Activated CD8-positive, alpha-beta memory T cell treated with anti-CD3 and anti-CD28 coated beads for 24 hours (primary cell): ENCODE results near the gene SRRD.
"Not testable (repeated sequence)": the region's sequence is repeated elsewhere in the genome, so short reads cannot be mapped to it uniquely, and the experiment has no call there.

Experiments
- DNase-seq: peaks from one replicate; pipeline ENCODE4 v3.0.0-alpha.2; 2020

SRRD gene

DNA sequence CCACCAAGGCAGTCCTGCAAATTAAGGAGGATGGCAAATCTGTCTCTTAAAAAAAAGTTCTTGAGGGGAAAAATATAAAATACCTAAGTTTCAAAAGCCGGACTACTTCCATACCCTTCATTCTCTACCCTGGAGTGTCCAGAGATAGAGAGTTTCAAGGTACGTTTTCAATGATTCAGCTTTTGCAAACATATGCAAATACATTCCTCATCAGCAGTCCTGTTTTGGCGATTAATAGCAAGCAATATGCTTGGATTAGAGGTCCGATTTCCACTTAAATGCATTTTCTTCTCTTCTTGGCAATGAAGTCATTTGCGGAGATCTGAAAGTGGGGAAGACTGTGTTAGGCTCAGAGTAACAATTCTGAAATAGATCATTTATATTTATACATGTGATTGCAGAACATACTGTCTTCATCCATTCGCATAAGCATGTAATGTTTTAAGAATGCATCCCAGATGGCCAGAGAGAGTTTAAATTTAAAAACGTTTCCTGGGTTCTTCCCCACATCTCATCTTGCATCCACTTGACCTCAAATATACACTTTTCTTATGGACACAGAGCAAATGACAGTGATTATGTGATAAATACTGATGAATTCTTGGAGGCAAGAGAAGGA, 42.4 kb downstream of the SRRD start:
- no peak for DNase-seq

- DNase-seq = no peak
Measured at GRCh38 chr22:26527167-26527566, 43.5 kb downstream of the SRRD start.

DNA sequence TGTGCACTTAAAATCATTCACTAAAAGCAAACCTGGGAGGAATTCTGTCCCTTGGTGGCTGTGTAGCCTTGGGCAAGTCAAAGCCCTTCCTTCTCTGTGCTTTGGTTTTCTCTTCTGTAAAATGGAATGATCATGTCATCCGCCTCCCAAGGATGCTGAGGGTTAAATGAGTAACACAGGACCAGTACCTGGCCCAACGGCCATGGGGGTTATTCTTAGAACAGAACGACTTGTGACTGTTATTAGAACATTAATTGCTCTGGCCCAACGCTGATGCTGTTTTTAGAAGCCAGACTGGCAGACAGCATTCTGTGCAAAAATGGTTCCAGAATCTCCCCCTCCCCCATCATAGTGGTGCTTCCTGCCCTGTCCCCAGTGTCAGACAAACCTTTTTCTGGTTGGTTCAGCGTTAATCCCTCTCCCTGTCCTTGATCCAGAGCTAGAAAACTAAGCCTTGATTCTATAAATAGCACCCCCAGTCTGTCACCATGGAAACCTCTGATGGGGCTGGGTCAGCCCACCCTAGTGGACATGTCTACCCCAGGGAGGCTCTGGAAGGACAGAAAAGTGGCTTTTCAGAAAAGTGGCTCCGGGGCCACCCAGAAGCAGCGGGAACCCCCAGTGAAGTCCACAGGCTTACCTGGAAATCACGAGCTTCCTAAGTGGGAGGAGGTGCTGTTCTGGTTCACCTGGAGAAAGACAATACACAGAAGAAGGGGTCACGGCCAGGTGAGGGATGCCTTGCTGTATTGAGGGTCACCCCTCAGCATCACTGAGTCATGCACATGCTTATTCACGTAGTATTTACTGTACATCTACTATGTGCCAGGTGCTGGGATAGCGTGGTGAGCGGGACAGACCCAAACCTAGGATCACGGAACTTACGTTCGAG, 44.1 kb downstream of the SRRD start:
- no peak for DNase-seq

DNA sequence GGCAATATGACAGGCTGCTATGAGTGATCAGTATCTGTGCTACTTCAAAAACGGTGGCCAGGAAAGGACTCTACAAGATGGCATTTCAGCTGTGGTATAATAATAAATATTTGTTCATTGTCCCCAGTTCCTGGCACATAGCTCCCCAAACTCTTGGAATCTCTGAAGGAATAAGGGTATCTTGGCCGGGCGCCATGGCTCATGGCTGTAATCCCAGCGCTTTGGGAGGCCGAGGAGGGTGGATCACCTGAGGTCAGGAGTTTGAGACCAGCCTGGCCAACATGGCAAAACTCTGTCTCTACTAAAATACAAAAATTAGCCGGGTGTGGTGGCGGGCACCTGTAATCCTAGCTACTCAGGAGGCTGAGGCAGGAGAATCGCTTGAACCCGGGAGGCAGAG, 44.8 kb downstream of the SRRD start:
- not testable (repeated sequence) for DNase-seq

DNA sequence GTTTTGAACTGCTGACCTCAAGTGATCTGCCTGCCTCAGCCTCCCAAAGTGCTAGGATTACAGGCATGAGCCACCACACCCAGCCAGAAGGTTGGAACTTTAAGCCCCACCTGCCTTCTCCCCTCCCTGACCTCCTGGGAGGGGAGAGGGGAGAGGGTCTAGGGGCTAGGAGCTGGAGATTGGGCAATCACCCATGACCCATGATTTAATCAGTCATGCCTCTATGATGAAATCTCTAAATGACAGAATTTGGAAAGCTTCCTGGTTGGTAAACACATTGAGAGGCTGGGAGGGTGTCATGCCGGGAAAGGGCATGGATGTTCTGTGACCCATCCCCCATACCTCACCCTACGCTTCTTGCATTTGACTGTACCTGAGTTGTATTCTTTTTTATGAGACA, 45.7 kb downstream of the SRRD start:
- DNase-seq = no peak

DNA sequence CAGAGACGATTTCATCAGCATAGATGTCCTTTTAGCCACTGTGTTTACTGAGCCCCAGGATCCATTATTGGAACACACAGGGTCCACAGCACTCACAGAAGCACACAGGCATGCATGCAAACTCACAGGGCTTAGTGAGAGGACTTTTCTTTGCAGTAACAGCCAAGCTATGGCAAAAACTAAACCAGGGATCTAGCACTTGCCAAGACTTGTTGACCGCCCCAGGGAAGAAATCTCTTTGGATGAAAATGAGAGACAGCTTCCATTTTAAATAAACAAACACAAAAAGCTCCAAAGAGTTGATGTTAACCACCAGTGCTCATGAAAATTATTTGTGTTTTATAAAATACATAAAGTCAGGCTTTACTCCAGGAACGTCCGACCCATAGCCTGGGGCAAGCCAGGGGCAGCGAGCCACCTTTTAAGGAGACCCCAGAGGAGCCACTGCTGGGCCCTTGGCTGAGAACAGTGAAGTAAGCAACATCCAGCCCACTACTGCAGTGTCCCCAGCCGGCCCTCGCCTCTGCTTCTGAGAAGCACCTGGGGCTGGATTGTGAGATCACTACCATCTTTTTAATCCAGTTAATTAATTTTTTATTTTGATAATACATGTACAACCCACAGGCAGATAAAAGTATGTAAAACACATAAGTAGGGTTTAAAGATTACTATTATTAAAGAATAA, 50.6 kb downstream of the SRRD start:
- no peak for DNase-seq

DNA sequence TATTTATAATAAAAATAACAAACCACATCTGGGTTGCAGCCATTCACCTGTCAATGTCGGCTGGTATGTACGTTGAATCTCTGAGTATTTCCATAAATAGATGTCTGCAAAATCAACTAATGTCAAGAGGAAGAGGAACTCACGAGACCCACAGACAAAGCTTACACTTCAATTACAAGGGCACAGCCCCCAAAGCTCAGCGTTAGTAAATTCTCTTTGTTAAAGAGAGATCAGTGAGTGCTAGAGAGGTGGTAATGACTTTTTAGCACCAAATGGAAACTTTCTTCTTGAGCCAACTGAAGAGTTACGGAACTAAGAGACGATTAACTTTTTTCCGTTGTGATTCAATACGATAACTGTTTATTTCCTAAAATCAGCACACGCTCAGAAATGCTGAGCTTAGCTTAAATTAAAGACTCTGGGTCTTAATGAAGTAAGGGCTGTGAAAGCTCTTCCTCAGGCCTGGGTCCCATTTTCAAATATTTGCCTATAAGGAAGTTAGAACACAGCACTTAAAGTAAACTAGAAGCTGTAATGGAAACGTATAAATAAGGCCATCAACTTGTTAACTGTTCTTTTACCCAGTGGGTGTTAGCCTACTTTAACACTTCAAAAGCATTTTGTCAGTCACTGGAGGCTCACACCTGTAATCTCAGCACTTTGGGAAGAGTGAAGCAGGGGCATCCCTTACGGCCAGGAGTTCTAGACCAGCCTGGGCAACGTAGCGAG, 51.4 kb downstream of the SRRD start:
- DNase-seq = no peak

DNA sequence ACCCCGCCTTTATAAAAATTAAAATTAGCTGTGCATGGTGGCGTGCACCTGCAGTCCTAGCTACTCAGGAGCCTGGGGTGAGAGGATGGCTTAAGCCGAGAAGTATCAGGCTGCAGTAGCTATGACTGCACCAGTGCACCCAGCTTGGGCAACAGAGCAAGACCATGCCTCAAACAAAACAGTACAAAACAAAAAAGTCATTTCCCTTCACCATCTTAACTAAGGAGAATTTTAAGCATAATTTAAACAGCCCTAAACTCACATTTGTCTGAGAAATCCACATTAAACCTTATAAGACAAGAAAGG, 51.9 kb downstream of the SRRD start:
- no peak for DNase-seq

GRCh38 chr22:26536056-26536761, 52.5 kb downstream of the SRRD start:
- no peak for DNase-seq

DNA sequence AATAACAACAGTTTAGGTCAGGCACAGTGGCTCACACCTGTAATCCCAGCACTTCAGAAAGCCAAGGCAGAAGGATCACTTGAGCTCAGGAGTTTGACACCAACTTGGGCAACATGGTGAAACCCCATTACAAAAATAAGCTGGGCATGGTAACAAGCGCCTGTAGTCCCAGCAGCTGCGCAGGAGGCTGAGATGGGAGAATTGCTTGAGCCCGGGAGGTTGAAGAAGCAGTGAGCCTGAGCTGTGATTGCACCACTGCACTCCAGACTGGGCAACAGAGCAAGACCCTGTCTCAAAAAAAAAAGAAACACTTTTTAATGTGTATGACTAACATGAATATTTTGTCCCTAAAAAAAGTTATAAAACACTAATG, 53.1 kb downstream of the SRRD start:
- DNase-seq = no peak

DNA sequence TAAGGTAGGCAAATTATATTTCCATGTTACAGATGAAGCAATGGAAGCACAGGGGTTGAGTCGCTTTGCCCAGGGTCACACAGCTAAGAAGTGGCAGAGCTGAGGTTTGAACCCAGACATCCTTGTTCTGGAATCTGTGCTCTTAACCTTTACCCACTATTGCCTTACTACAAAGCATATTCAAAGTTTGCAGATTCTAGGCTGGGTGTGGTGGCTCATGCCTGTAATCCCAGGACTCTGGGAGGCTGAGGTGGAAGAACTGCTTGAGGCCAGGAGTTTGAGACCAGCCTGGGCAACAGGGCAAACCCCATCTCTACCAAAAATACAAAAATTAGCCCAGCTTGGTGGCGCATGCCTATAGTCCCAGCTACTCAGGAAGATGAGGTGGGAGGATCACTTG, 56.4 kb downstream of the SRRD start:
- no peak for DNase-seq

DNA sequence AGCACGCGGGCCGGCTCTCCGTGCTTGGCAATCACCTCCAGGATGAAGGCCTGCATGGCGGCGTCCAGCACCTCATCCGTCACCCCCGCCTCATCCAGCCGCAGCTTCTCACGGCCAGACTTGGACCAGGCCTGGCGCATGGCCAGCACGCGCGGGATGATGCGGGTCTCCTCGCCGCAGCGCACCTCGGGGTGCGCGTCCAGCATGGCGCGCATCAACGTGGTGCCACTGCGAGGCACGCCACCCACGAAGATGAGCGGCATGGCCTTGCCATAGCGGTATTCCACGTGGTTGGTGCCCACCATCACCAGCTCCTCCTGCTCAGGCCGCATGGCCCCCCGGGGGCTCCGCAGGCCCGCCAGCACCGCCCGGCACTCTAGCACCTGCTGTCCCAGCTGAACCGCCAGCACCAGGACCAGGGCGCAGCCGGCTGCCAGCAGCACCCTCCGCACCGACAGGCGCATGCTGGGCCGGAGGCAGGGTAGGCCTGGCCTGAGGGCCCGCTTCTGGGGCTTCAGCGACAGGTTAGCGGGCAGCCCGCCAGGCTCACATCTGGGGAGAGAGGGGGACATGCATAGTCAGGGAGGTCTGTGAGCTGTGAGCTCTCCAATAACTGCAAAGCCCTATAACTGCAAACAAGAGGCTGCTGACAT, 57.6 kb downstream of the SRRD start:
- no peak for DNase-seq

DNA sequence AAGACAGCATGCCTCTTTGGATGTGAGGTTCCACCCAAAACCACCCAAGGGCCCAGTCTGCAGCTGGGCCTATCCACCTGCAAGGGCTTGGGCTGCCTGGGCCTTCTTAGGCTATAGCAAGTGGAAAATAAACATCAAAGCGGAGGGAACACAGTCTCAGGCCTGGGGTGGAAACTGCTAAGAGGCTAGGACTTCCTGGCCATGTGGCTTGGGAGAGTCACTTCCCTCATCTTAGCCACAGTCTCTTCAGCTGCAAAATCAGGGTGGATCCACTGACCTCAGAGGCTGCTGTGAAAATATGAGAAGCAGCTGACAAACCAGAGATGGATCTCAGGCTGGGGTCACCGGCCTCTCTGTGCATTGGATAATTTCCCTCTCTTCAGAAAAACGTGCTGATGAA, 59.2 kb downstream of the SRRD start:
- DNase-seq = no peak
